ENCODE results near the gene NALCN. TPM values are rescaled to one million over a fixed set of nuclear protein-coding genes. Genes with fewer than 3 reads are reported as not detected.

Gene NALCN
- total RNA-seq, 4 donors from 2014 or later = 0.47 to 0.57 TPM; not detected in 2

DNA sequence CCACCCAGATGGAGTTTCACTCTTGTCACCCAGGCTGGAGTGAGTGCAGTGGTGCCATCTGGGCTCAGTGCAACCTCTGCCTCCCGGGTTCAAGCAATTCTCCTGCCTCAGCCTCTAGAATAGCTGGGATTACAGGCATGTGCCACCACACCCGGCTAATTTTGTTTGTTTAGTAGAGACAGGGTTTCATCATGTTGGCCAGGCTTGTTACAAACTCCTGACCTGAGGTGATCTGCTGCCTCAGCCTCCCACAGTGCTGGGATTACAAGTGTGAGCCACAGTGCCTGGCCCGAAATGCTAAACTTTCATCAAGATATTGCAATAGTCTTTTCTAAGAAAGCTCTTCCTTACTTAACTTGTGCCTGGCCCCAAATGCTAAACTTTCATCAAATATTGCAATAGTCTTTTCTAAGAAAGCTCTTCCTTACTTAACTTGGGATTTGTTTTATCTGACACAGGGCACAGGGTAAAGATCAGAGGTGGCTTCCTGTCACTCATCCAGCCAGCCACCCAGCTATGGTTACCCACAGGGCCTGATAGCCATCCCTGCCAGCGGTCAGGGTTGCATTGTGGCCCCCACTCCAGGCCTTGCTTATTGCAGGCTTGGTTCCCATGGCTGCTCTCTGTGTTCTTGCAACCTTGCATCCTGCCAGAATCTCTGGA lies 389.4 kb downstream of the NALCN start:
- Histone ChIP-seq H3K4me1 (no peaks in the 10 kb centered on the region), H3K27me3 (no peaks in the 10 kb centered on the region), H3K9me3 (no peaks in the 10 kb centered on the region), H3K4me3 (no peak overlapping the region), H3K36me3 (no peaks in the 10 kb centered on the region), H3K27ac (no peak overlapping the region)
- no peak for DNase-seq
- intact Hi-C loops (cut with DNase I) = no loop called here
- 39% methylated on average over 4 of the region's 4 CpGs for WGBS, 2 donors
- TF ChIP-seq POLR2A (IDR thresholded peaks at IDR 0.05) = no peak
- TF ChIP-seq, protein P1, sequence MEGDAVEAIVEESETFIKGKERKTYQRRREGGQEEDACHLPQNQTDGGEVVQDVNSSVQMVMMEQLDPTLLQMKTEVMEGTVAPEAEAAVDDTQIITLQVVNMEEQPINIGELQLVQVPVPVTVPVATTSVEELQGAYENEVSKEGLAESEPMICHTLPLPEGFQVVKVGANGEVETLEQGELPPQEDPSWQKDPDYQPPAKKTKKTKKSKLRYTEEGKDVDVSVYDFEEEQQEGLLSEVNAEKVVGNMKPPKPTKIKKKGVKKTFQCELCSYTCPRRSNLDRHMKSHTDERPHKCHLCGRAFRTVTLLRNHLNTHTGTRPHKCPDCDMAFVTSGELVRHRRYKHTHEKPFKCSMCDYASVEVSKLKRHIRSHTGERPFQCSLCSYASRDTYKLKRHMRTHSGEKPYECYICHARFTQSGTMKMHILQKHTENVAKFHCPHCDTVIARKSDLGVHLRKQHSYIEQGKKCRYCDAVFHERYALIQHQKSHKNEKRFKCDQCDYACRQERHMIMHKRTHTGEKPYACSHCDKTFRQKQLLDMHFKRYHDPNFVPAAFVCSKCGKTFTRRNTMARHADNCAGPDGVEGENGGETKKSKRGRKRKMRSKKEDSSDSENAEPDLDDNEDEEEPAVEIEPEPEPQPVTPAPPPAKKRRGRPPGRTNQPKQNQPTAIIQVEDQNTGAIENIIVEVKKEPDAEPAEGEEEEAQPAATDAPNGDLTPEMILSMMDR (IDR thresholded peaks at IDR 0.05) = no peak

DNA sequence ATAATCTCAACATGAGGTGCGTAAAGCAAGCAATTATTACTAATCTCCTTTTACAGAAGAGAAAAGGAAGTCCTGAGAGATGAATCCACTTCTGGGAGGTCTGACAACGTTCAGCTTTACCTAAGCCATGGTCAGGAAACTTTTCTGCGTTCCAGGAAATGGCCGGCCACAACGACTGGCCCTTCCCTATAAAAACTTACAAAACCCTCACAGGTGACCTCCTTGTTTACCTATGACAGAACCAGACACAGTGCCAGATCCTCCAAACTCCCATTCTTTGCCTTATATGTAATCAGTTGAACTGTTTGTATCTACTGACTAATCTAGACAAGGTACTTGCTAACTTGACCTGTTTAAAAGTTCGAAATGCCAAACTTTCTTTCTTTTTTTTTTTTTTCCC lies 390.0 kb downstream of the NALCN start:
- DNase-seq = no peak
- WGBS, 2 donors = 44 to 59% methylated on average over 6 of the region's 6 CpGs

DNA sequence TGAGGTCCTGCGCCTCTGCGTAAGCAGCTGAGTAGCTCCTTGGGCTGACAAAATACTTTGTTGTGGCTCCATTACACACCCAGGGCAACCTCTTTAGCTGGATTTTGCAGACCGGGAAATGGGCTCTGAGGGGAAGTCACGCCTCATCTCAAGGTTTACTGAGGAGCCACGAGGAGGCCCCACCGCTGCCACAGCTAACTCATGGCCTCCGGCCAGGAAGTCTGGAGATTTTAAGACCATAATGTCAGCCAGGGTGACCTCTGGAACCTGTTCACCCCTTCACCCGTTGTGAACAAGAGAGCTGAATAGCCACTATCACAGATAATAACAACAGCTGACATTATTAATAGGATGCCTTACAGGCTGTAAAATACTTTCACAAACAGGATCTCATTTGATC lies 390.4 kb downstream of the NALCN start:
- no peak overlapping the region for H3K4me3 ChIP-seq
- H3K36me3 ChIP-seq = no peaks in the 10 kb centered on the region
- 79 to 89% methylated on average over 2 to 3 of the region's 8 CpGs for WGBS, 2 donors
- H3K27me3 ChIP-seq = no peaks in the 10 kb centered on the region
- H3K4me1 ChIP-seq = no peaks in the 10 kb centered on the region
- TF ChIP-seq, protein P1 (IDR thresholded peaks at IDR 0.05) = no peak
- TF ChIP-seq POLR2A (IDR thresholded peaks at IDR 0.05) = no peak
- DNase-seq = no peak
- H3K9me3 ChIP-seq = no peaks in the 10 kb centered on the region
- intact Hi-C loops (cut with DNase I) = no loop called here
- no peak overlapping the region for H3K27ac ChIP-seq

More for the DNA sequence above, 390.0 kb downstream of the NALCN start:
- Histone ChIP-seq H3K4me3 (no peak overlapping the region), H3K27ac (no peak overlapping the region), H3K36me3 (no peaks in the 10 kb centered on the region), H3K4me1 (no peaks in the 10 kb centered on the region), H3K27me3 (no peaks in the 10 kb centered on the region), H3K9me3 (no peaks in the 10 kb centered on the region)
- intact Hi-C loops (cut with DNase I) = no loop called here
- TF ChIP-seq POLR2A (IDR thresholded peaks at IDR 0.05) = no peak

DNA sequence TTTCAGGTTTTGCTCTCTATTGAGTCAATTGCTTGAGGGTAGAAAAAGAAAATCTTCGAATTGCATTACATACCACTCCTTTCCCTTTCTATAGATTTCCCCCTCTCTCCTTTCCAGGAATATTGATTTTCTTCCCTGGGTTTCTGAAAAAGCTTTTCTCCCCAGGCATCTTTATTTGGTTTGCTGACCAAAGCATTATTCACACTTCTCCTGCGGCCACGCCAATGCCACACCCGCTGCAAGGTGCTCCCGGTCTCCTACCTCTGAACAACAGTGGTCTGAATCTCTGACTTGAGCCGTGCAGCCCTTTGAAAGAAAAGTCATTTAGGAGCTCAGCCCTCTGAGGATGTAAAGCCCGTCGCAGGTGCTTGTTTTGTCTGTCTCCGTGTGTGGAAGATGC lies 390.8 kb downstream of the NALCN start:
- Histone ChIP-seq H3K4me1 (no peaks in the 10 kb centered on the region), H3K27me3 (no peaks in the 10 kb centered on the region), H3K27ac (no peak overlapping the region), H3K36me3 (no peaks in the 10 kb centered on the region), H3K9me3 (no peaks in the 10 kb centered on the region), H3K4me3 (no peak overlapping the region)
- TF ChIP-seq, protein P1 (IDR thresholded peaks at IDR 0.05) = no peak
- no peak for TF ChIP-seq POLR2A (IDR thresholded peaks at IDR 0.05)
- intact Hi-C loops (cut with DNase I) = no loop called here
- 52 to 82% methylated on average over 6 to 9 of the region's 9 CpGs for WGBS, 2 donors
- DNase-seq = no peak

DNA sequence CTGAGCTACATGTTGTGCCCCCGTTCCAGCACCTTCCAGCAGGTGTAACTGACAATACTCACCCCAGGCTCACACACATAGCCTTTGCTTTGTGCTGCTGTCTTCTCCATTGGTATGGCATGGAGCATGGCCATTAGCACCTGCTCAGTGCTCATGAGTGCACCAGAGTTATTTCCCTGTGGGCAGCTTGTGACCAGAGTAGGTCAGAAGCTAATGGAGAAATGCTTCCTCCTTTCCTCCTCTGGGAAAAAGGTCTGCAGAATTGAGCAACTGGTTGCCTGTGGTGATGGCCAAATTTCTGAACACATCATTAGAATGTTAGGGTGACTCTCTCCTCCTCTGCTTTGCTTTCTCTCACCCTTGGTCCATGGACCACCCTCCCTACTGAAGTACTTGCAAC lies 397.2 kb downstream of the NALCN start:
- TF ChIP-seq POLR2A (IDR thresholded peaks at IDR 0.05) = no peak
- TF ChIP-seq, protein P1 (IDR thresholded peaks at IDR 0.05) = no peak
- H3K36me3 ChIP-seq = no peaks in the 10 kb centered on the region
- H3K27ac ChIP-seq = no peak overlapping the region
- H3K9me3 ChIP-seq = no peaks in the 10 kb centered on the region
- intact Hi-C loops (cut with DNase I) = no loop called here
- no peak overlapping the region for H3K4me3 ChIP-seq
- no peak for DNase-seq
- no peaks in the 10 kb centered on the region for H3K4me1 ChIP-seq
- H3K27me3 ChIP-seq = peaks cover 0 to 7% (median 0%) of the 10 kb centered on the region in 4 donors
- 88 to 100% methylated on average over 1 of the region's 1 CpG for WGBS, 2 donors

DNA sequence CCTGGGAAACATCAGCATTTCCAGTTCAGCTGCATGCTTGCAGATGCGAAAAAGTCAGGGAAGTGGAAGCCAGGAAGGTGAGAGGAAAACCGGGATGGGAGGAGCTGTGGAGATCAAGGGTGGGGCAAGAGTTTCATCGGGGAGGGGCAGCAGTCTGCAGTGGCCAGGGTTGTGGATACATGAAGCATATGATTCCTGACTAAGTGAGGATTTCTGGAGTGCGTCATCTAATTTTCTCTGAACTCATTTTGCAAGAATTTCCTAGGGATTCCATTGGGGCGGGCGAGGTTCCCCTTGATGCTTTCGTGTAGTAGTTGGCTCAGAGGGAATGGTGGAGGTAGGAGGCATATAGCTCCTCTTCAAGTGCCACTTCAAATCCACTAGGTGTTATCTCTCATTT lies 397.6 kb downstream of the NALCN start:
- no peak for DNase-seq
- WGBS, 2 donors = 60 to 62% methylated on average over 7 of the region's 7 CpGs
- TF ChIP-seq, protein P1 (IDR thresholded peaks at IDR 0.05) = no peak
- no peak for TF ChIP-seq POLR2A (IDR thresholded peaks at IDR 0.05)
- H3K27me3 ChIP-seq = peaks cover 0 to 7% (median 0%) of the 10 kb centered on the region in 4 donors
- no peaks in the 10 kb centered on the region for H3K9me3 ChIP-seq
- no peaks in the 10 kb centered on the region for H3K4me1 ChIP-seq
- intact Hi-C loops (cut with DNase I) = no loop called here
- no peaks in the 10 kb centered on the region for H3K36me3 ChIP-seq
- H3K27ac ChIP-seq = no peak overlapping the region
- H3K4me3 ChIP-seq = no peak overlapping the region

All from esophagus squamous epithelium (tissue), 5 donors.